ENCODE results near the gene CD34.

- TF ChIP-seq CTCF (IDR thresholded peaks at IDR 0.05) (no peak), POLR2A (IDR thresholded peaks at IDR 0.05) (no peak)
These were observed 43.2 kb upstream of the CD34 start for GRCh38 chr1:207954104-207954503.
